Measurements from ENCODE around the gene NPHS1.
A peak's percentile ranks its signal among the peaks of the same experiment; 100 is the strongest.
"Not testable (repeated sequence)": the region's sequence is repeated elsewhere in the genome, so short reads cannot be mapped to it uniquely, and the experiment has no call there.

The NPHS1 gene

DNA sequence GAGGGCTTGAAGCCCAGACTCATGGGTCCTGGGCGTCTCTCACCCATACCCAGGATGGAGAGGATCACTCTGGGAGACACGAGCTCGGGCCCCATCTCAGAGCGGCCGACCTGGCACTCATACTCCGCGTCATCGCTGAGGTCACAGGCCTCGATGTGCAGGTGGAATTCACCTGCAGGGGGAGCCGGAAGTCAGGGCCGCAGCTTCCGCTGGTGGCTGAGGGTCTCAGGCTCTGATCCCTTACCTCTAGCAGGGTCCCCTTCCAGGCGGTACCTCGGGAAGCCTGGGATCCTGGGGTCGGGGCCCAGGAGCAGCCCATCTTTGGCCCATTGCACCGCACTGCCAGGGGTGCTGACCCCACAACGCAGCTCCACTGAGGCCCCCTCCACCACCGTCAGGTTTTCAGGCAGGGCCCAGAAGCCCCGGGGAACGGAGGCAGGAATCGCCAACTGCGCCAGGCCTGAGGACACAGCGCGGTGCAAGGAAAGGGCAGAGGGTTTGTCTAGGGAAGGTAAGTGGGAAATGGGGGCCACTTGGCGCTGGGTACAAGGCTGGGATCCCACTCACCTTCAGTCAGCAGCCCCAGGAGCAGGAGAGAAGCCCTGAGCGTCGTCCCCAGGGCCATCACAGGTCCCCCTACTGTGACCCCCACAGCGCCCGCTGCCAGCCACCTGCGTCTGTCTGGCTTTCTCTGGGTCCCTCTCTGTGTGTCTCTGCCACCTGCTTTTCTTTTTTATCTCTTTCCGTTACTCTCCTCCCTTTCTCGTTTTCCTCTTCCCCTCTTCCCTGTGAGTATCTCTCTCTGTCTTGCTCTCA, 883 bp downstream of the NPHS1 start:
- Histone ChIP-seq H3K36me3 (ENCODE audit: insufficient read depth, low read length) (no peaks in the 10 kb centered on the region), H3K9ac (ENCODE audit: low read depth, low read length) (peak overlapping the region; percentile 27; the same call in 1 of the 2 replicates)

DNA sequence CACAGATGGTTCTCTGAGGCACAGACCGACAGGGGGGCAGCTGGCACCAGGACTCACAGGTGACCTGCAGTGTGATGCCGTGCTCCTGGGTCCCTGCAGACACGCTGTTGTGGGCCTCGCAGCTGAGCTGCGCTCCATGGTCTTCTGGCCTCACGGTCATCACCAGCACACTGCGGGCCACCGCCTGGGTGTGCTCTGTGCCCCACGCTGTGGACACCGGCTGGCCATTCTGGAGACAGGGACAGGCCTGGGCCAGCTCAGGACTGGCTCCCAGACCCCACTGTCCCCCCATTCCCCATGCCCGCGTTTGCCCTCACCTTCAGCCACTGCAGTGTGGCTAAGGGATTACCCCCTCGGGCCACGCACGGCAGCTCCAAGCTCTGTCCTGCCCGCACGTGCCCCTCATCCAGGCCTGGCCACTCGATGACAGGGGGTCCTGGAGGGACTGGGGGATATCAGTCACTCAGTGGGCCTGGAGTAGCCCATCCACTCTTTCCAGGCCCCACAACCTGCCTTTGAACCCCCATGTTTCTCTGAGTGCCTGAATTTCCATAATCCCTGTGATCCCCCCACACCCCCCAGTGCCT, 3.3 kb downstream of the NPHS1 start:
- H3K9me3 ChIP-seq (ENCODE audit: control insufficient read depth, insufficient read depth, low read length), result no peaks in the 10 kb centered on the region
- H3K4me1 ChIP-seq (ENCODE audit: insufficient read depth, low read length), result no peaks in the 10 kb centered on the region; the same call in 1 of the 2 replicates
- no peaks in the 10 kb centered on the region for H3K36me3 ChIP-seq (ENCODE audit: insufficient read depth, low read length)
- no peak overlapping the region for H3K9ac ChIP-seq (ENCODE audit: low read depth, low read length)

More for the DNA sequence above, 883 bp downstream of the NPHS1 start:
- Histone ChIP-seq H3K9me3 (ENCODE audit: control insufficient read depth, insufficient read depth, low read length) (no peaks in the 10 kb centered on the region), H3K4me1 (ENCODE audit: insufficient read depth, low read length) (no peaks in the 10 kb centered on the region; the same call in 1 of the 2 replicates)

DNA sequence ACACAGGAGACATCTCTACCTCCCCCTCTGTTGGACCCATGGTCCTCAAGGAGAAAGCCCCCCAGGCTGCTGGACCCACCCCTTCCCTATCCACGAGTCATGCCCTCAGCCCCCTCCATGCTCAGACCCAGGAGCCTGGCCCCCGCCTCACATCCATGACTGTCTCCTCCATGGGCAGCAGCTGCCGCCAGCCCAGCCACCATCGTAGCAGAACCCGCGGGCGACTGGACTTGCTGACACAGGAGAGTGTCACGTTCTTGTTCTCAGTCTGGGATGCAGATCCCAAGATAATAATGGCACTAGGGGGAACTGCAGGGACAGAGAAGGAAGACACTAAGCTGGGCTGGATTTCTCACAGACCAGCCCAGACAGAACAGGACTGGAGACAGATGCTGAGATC, 3.8 kb downstream of the NPHS1 start:
- no peaks in the 10 kb centered on the region for H3K36me3 ChIP-seq (ENCODE audit: insufficient read depth, low read length)
- no peaks in the 10 kb centered on the region; the same call in 1 of the 2 replicates for H3K4me1 ChIP-seq (ENCODE audit: insufficient read depth, low read length)
- no peak overlapping the region for H3K9ac ChIP-seq (ENCODE audit: low read depth, low read length)
- H3K9me3 ChIP-seq (ENCODE audit: control insufficient read depth, insufficient read depth, low read length), result no peaks in the 10 kb centered on the region

DNA sequence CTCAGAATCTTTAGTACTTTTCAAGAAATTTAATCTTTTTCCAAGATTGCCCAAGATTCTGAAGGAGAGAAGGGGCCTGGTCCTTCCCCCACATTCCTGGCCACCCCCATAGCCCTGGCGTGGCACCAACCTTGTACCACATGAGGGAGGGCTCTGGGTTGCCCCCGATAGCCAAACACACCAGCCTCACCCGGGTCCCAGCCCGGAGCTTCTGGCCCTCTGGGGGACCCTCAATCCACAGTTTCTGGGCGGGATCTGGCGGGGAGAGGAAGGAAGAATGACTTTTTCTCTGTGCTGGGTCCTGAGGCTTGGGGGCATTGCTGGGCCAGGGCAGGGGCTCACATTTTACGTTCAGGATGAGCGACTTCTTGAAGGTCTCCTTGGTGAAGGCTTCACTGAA, 4.4 kb downstream of the NPHS1 start:
- Histone ChIP-seq H3K4me1 (ENCODE audit: insufficient read depth, low read length) (no peaks in the 10 kb centered on the region; the same call in 1 of the 2 replicates), H3K9me3 (ENCODE audit: control insufficient read depth, insufficient read depth, low read length) (no peaks in the 10 kb centered on the region), H3K36me3 (ENCODE audit: insufficient read depth, low read length) (no peaks in the 10 kb centered on the region), H3K9ac (ENCODE audit: low read depth, low read length) (no peak overlapping the region)

DNA sequence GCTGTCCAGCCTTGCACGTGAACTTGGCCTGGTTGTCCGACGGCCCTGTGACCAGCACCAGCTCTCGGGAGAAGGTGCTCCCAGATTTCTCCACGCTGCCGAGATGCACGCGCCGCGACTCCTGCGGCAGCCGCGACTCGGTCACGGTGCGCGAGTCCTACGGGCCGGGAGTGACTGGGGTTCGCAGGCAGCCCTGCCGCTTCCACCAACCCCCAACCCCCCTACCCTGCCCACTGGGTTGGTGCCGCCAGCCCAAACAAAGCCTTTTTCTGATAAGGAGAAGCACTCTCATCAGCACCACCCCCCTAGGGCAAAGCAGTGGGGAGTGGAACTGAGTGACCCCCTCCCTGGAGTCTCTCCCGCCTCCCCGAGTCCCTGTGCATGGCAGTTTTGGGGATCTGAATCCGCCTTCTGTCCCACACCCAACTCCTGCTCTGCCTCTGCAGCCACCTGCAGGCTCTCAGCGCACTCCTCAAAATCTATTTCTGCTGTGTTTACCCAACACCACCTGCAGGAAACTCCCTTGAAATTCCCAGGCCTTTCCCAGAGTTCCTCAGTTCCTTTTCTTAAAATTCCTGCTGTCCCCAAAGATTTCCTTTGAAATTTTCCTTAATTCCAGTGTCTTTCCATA, 6.2 kb downstream of the NPHS1 start:
- Histone ChIP-seq H3K36me3 (ENCODE audit: insufficient read depth, low read length) (no peaks in the 10 kb centered on the region), H3K4me1 (ENCODE audit: insufficient read depth, low read length) (no peaks in the 10 kb centered on the region; the same call in 1 of the 2 replicates), H3K9me3 (ENCODE audit: control insufficient read depth, insufficient read depth, low read length) (no peaks in the 10 kb centered on the region), H3K9ac (ENCODE audit: low read depth, low read length) (peak overlapping the region; percentile 33; the same call in 1 of the 2 replicates)

DNA sequence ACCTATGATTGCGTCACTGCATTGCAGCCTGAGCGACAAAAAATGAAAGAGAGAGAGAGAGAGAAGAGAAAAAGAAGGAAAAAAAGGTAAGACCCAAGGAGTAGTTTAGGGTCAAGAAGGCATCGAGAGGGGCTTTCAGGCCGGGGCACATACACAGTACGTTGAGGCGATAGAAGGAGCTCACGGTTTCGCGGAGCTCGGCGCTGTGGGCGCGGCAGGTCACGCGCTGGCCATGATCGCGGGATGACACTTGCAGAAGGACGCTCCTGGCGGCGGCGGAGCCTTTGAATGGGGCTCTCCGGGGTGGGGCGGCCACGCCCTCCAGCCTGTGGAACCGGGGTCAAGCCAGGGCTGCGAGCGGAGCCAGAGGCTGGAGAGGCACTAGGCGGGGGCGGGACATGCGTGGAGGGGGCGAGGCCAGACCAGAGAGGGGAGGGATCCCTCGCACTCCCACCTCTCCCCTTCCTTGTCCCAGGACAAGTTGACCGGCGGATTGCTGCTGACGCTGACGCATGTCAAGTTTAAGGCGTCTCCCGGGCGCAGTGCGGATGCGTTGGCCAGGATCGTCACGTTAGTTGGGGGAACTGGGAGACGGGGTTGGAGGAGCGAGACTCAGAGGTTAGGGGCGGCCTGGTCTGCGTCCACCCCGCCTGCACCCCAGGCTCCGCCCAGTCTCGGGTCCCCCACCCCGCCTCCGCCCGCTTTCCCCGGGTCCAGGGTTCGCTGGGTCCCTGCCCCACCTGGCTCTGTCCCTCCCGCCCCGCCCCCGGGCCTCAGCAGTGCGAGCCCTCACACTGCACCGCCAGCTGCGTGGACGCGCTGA, 6.9 kb downstream of the NPHS1 start:
- Histone ChIP-seq H3K9ac (ENCODE audit: low read depth, low read length) (peak overlapping the region; percentile 33; the same call in 1 of the 2 replicates), H3K36me3 (ENCODE audit: insufficient read depth, low read length) (no peaks in the 10 kb centered on the region), H3K9me3 (ENCODE audit: control insufficient read depth, insufficient read depth, low read length) (no peaks in the 10 kb centered on the region), H3K4me1 (ENCODE audit: insufficient read depth, low read length) (no peaks in the 10 kb centered on the region; the same call in 1 of the 2 replicates)

DNA sequence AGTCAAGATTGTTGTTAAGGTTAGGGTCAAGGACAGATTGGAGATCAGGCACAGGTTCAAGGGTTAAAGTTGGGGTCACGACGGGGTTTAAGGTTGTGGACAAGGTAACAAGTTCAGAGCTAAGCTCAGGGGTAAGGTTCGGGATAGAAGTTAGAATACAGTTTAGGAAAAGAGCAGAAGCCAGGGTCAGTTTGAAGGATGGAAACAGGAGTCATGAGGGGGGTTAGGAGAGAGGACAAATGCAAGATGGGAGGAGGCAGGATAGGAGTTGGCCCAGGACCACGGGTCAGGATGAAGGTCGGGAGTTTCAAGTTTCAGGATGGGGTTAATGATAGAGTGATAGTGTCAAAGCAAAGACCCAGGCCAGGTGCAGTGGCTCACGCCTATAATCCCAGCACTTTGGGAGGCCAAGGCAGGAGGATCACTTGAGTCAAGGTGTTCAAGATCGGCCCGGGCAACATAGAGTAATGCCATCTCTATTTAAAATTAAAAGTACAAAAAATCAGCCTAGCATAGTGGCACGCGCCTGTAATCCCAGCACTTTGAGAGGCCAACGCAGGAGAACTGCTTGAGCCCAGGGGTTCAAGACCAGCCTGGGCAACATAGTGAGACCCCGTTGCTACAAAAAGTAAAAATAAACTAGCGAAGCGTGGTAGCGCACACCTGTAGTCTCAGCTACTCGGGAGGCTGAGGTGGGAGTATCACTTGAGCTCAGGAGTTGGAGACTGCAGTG, 7.7 kb downstream of the NPHS1 start:
- H3K9me3 ChIP-seq (ENCODE audit: control insufficient read depth, insufficient read depth, low read length), result no peaks in the 10 kb centered on the region
- peak overlapping the region; percentile 33; the same call in 1 of the 2 replicates for H3K9ac ChIP-seq (ENCODE audit: low read depth, low read length)
- no peaks in the 10 kb centered on the region; the same call in 1 of the 2 replicates for H3K4me1 ChIP-seq (ENCODE audit: insufficient read depth, low read length)
- H3K36me3 ChIP-seq (ENCODE audit: insufficient read depth, low read length), result no peaks in the 10 kb centered on the region

DNA sequence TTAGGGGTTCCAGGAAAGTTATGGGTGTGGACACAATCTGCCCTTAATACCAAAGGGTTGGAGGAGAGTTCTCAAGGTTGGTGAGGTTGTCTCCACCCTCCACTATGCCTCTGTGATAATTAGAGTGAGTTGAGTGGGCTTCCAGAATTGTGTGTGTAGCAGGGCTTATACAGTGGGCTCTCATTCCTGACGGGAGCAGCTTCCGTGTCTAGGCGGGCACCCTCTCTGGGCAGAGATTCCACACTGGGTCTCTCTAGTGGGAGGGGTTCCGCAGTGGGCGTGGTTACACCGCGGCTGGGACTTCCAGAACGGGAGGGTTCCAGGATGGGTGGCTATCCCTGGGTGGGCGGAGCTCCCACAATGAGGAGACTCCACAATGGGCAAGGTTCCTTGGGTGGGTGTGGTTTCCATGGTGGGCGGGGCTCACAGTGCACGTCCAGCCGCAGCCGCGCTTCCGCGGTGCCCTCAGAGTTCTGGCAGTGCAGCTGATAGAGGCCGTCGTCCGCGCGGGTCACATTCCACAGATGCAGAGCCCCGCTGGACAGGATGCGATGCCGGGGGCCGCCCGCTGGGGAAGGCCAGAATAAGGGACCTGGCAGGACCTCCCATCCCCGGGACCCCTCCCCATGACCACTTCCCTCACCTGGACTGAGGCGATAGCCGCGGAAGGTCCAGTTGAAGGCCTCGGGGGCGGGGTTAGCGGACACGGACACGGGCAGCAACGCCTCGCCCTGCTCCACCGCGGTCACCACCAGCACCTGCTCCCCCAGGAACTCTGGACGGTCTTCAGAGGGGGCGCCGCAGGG, 8.4 kb downstream of the NPHS1 start:
- Histone ChIP-seq H3K9me3 (ENCODE audit: control insufficient read depth, insufficient read depth, low read length) (no peaks in the 10 kb centered on the region; the same call in 1 of the 2 replicates), H3K4me1 (ENCODE audit: insufficient read depth, low read length) (no peaks in the 10 kb centered on the region; the same call in 1 of the 2 replicates), H3K36me3 (ENCODE audit: insufficient read depth, low read length) (no peaks in the 10 kb centered on the region), H3K9ac (ENCODE audit: low read depth, low read length) (no peak overlapping the region)

DNA sequence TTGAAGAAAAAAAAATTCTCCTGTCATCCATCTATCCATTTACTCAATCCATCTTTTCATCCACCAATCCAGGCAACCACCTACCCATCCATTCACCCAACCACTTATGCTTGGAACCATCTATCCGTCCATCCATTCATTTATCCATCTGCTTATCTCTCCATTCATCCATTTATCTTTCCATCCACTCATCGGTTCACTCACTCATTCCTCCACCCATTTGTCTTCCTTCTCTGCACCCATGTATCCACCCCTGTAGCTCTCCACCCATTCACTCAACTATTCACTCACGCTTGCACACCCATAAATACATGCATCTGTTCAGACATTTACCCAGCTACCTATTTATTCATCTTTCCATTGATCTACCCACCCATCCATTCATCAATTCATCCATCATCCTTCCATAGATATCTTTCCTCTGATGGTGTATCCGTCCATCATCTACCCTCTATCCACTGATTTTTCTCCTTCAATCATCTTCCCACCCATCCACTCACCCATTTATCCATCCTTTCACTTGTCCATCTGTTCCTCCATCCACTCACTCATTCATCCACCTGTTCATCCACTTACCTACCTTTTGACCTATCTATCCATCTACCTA, 9.5 kb downstream of the NPHS1 start:
- no peaks in the 10 kb centered on the region; the same call in 1 of the 2 replicates for H3K9me3 ChIP-seq (ENCODE audit: control insufficient read depth, insufficient read depth, low read length)
- H3K36me3 ChIP-seq (ENCODE audit: insufficient read depth, low read length), result no peaks in the 10 kb centered on the region
- no peak overlapping the region for H3K9ac ChIP-seq (ENCODE audit: low read depth, low read length)
- no peaks in the 10 kb centered on the region; the same call in 1 of the 2 replicates for H3K4me1 ChIP-seq (ENCODE audit: insufficient read depth, low read length)

DNA sequence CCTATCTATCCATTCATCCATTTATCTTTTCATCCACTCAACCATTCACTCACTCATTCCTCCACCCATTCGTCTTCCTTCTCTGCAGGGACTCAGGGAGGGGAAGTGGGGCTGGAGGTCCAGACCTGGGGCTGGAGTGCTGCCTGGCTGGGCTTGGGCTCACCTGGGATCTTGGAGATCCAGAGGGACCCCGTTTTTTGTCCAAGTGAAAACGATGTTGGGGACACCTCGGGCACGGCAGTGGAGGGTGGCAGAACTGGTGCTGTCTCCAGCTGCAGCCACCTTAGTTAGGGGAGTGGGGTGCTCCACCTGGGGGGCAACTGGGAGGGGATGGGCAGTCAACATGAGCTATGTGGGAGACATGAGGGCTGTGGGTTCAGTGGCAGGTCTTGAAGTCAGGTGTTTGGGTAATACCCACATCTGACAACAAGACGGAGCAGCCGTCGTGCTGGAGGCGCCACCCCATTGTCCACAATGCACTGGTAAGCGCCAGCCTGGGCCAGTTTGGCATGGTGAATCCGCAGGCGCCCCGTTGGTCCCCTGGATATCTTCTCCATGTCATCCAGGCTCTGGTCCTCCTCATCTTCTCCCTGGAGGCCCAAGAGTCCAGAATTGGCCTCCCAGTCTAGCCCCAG, 10.2 kb downstream of the NPHS1 start:
- no peak overlapping the region for H3K9ac ChIP-seq (ENCODE audit: low read depth, low read length)
- no peaks in the 10 kb centered on the region for H3K36me3 ChIP-seq (ENCODE audit: insufficient read depth, low read length)
- H3K4me1 ChIP-seq (ENCODE audit: insufficient read depth, low read length), result no peaks in the 10 kb centered on the region; the same call in 1 of the 2 replicates
- H3K9me3 ChIP-seq (ENCODE audit: control insufficient read depth, insufficient read depth, low read length), result no peaks in the 10 kb centered on the region; the same call in 1 of the 2 replicates

DNA sequence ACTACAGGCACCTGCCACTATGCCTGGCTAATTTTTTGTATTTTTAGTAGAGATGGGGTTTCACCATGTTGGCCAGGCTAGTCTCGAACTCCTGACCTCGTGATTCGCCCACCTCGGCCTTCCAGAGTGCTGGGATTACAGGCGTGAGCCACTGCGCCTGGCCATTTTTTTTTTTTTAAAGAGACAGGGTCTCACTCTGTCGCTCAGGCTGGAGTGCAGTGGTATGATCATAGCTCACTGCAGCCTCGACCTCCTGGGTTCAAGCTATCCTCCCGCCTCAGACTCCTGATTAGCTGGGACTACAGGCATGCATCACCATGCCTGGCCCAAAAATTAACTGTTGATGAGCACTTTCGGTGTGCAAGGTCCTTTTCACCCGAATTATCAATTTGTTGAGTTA, 16.2 kb downstream of the NPHS1 start:
- H3K9me3 ChIP-seq (ENCODE audit: control insufficient read depth, insufficient read depth, low read length); H3K4me1 ChIP-seq (ENCODE audit: insufficient read depth, low read length); H3K9ac ChIP-seq (ENCODE audit: low read depth, low read length); H3K36me3 ChIP-seq (ENCODE audit: insufficient read depth, low read length): not testable (repeated sequence)

DNA sequence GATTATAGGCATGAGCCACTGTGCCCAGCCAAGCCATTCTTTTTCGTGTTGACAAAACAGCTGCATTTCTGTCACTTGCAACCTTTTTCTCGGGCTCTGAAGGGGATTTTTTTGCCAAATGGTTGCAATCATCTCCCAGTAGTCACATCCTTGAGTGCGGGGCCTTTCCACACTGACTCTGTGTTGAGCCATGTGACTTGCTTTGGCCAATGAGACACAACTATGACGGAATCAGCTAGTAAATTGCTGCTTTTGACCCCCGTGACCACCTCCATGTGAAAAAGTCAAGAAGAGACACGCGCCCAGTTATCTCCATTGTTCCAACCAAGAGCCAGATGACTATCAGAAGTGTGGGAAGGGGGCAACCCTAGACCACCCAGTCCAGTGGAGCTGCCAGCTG, 18.3 kb downstream of the NPHS1 start:
- H3K9me3 ChIP-seq (ENCODE audit: control insufficient read depth, insufficient read depth, low read length), result no peaks in the 10 kb centered on the region; the same call in 1 of the 2 replicates
- H3K9ac ChIP-seq (ENCODE audit: low read depth, low read length), result no peak overlapping the region
- no peaks in the 10 kb centered on the region for H3K4me1 ChIP-seq (ENCODE audit: insufficient read depth, low read length)
- no peaks in the 10 kb centered on the region for H3K36me3 ChIP-seq (ENCODE audit: insufficient read depth, low read length)

All from ES-I3 (cell line).